HG03571 (cell line): ENCODE results near the gene INKA2.

Source experiments
- ATAC-seq: cut with Tn5 transposase; IDR thresholded peaks from one replicate; pipeline ENCODE4 v1.9.1; 2021; ENCODE audit not compliant: unreplicated experiment

INKA2 gene

DNA sequence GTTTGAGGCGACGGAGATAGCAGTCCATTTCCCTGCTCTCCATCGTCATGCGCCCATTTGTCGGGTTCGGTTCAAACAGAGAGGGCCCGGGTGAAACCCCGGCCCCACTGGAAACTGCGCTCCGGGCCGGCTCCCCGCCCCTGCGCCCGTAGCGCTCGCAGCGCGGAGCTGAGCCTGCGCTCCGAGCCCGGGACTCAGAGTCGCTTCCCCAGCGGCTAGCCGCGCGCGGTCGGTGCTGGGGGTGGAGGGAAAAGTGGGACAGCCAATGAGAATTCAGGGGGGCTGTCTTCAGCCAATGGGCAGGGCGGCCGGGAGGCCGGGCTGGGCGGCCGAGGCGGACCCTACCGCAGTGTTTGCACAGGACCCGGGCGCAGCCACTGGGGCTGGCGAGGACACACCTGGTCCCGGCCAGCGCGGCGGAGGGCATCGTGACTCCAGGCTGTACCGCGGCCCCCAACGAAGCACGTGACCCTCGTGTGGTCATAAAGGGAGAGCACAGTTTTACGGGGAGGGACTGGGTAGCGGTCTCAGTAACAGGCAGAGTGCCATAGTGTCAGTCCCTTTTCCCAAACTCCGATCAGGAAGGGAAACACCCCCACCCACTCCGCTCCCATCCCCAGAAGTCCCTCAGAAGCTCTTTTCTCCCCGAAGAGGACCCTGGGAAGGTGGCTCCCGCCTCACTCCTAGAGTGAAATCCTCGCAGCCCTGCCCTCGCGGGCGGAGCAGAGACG is at the start of gene INKA2:
TSS of gene INKA2 (minus strand) at position 202 of the 731 bp plus-strand sequence. CDS start at position 49, 153 bp downstream.
- ATAC-seq = peak; percentile 86

DNA sequence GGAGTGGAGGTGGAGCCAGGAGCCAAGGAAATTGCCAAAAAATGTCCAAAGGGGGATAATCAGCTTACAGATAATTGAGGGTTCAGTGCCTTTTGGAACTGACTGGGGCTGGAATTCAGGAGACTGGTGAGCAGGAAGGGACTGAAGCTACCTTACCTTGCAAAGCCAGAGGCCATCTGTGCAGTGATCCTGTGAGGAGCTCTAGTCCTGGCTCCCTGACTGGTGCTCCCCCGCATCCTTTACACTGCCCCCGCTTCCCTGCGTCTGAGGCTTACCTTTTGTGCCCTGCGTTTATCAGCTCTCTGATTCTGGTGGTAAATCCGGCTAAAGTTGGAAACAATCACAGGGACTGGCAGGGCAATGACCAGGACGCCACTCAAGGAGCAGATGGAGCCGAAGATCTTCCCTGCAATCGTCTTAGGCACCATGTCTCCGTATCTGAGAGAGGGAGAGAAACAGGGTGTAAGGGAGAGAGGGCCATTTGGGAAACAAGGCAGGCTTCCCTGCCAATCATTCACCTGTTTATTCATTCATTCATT is 47.5 kb upstream of the INKA2 start:
- no peak for ATAC-seq

DNA sequence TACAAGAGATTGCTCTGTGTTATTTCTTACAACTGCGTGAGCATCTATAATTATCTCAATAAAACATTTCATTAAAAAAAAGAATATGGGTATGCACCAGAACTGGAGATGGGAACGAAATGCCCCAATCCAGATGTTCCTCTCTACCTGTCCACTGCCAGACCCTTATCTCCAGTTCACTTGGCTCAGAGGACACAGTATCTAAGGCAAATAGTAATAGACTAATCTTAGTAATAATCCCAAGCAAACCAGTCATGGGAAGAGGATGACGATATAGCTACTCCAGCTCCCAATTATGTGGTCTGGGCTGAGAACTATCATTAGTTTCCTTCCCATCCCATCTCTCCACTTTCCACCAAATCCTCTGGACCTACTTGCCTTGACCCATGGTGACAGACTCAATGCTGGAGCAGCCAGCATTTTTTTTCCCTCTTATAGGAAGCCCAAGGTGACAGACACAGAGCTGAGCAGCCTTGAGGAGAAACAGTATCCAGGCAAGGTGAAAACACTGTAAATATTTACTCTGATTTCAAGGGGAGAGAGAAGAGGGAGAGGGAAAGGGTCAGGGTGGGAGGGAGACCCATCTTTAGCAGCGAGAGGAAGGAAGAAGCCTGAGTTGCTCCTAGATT is 45.2 kb upstream of the INKA2 start:
- ATAC-seq = no peak

DNA sequence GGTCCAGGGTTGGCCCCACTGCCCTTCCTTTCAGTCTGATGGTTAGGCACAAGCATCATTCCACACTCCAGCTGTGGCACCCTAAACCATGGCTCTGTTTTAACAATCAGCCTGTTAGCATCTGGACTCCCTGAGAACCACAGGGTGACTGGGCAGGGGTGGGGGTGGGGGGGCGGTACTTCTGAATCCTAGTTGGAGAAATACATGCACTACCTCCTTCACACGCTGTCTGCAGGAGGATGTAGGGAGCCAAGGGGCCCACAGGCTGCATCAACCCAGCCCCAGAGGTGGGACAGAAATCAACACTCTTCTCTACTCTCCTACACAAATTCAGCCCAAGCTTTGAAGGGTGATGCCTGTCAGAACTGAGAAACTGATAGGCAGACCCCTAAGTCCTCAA is 40.4 kb upstream of the INKA2 start:
- no peak for ATAC-seq

DNA sequence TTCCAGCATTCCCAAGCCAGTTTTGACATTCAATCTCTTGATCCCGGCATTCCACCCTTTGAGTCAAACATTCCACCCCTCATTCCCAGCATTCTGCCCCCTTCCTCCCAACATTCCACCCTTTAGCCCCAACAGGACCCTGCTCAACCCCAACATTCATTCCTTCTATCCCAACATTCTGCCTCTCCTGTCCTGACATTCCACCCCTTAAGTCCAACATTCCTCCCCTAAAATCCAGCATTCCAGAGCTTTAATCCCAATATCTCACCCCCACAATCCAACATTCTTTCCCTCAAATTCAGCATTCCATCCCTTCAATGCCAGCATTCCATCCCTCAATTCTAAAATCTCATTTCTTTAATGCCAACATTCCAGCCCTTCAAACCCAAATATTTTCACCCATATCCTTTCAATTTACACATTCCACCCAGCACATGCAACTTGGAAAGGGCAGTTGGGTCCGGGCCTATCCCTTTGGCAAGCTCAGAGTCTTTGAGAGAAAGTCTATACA is 39.4 kb upstream of the INKA2 start:
- ATAC-seq = no peak

DNA sequence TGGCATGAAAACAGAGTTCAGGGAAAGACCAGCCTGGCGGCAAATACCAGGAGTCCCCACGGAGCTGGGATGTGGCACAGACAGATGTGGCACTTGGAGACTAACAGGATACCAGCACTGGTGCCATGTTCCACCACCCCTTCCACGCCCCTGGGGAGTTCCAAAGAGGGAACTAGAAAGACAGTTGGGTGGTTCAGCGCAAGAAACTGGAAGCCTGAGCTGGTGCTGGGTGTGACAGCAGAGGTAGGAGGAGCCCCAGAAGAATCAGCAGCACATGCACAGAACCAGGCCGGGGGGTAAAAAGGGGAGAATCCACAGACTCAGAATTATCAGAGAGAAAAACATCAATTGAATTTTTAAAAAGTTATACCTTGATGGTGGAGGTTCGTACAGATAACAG is 38.9 kb upstream of the INKA2 start:
- no peak for ATAC-seq

DNA sequence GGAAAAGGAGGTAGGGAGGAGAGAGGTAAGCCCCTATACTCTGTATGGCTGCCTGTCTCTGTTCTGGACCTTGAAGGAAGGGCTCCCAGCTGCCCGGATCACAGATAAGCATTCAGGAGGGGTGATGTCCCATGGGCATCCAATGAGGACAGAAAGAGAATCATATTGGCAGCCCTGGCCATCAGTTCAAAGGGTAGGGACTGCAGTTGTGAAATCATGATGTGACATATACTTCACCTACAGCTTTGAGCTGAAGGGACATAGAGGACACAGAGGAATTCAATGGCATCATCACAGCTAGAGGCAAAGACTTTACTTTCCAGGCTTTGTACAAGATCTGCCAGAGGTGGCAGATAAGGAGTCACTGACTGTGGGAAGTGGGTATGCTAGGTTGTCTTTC is 38.1 kb upstream of the INKA2 start:
- no peak for ATAC-seq

DNA sequence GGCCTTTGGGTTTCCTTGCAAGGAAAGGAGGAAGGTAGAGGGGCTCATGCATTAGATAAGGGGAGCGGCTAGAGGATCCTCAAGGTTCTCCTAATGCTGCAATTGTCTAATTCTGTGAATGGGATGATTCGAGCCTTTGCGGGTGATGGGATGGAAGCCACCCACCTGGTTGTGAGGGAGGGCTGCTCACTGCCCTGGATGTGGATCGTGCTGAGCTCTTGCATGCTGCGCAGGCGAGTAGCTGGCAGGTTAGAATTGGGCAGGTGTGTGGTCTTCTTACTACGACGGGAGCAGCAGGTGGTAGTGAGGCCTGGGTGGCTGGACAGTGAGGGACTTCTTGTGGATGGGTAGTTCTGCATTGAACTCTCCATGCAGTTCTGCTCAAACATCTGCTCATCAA is 37.7 kb upstream of the INKA2 start:
- ATAC-seq = no peak

DNA sequence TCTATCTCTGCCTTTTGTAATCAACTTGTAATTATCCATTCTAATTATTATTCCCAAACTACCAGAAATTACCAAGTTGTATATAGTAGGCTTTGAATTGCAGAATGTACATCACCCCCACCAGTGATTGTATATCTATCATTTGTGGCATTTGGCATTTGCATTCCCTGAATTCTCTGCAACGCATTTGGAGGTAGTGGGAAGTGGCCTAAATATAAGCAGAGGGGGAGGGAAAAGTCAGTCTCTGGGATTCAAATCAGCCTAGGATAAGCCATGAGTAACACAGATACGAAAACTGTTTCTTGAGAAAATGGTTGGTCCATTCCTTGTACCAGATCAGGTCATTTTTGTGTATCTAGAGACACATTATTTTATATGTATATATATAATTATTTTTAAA is 37.2 kb upstream of the INKA2 start:
- ATAC-seq = no peak

DNA sequence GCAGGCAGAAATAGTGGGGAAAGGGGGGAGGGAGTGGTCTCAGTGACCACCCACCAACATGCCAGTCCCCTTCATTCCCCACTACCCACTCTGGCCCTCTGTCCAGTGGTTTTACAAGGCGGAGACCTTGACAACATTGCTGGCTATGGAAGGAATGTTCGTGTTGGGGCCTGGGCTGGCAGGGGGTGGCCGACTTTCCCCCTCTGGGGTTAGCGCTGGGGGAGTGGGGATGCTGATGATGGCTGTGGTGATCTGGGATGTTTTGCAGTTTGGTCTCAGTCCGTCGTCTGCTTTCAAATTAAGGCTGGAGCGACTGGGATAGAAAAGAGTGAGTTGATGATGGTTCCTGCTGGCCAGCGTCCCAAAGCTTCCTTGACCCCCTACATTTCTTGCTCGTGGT is 36.8 kb upstream of the INKA2 start:
- ATAC-seq = no peak

DNA sequence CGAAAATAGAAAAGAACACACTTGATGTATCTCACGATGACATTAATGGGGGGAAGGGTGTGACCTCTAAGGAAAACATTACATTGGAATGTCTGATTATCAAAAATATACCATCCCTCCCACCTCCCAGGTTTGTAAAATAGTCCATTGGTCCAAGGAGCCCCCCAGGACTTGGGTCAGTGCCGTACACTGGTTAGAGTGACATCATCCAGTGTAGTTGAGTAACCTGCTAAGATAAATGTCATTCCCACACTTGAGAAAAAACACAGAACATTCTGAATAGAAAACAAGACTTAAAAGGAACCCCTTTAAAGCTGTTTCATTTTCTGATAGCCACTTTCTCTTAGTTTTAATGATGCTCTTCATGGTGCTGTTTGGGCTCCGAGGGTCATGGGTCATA is 31.7 kb upstream of the INKA2 start:
- no peak for ATAC-seq

DNA sequence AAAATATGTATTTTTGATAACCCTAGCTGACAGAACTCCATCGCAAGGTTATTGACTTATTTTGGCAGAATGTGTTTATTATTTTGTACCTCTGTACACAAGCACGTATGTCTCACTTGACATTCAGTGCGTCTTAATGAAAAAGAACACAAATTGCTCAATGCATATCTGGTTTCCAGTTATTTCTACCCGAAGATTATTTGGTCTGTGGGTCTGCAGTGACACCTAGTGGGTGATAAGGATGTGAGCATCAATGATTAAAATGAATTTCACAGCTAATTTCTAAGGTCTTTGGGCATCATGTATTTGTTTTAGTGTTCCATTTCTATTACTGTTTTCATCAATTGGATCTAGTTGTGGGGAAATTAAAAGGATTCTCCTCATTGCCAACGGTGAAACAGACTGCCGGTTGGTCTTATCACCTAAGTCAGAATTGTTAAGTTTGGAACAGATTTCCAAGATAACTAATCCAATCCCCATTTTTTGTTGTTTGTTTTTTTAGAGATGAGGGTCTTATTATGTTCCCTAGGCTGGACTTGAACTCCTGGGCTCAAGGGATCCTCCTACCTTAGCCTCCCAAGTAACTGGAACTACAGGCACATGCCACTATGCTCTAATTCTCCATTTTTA is 30.4 kb upstream of the INKA2 start:
- ATAC-seq = no peak

DNA sequence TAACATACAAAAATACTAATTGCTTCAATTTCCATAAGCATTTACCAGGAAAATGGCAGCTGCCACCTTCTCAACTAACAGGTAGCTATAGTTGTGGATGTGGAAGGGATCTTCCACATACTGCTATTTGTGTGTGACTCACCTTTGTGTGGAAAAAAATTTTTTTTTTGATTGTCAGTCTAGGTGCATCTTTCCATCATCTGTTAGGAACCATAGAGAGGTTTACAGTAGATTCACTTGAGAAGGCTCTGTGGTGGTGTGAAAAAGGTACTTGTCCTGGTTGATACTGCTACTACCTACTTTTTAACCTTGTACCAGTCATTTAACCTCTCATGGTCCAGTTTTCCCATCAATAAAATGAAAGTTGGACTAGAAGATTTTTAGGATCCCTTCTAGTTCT is 29.4 kb upstream of the INKA2 start:
- no peak for ATAC-seq

DNA sequence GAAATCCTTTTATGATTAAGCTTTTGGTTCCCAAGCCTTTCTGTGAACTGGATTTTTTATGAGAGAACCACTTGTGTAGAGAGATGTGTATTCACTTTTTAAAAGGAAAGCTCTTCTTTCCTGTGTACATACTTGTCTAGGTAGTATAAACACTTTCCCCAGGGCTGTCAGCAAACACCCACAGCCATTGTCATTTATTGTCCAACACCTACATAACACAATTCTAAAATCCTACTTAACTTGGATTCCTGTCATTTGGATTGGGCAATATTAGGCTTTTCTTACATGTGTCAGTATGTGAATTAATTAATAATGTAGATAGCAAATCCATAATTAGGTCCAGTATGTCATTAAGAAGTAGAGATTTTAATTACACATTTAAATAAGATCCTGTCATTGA is 28.8 kb upstream of the INKA2 start:
- no peak for ATAC-seq

DNA sequence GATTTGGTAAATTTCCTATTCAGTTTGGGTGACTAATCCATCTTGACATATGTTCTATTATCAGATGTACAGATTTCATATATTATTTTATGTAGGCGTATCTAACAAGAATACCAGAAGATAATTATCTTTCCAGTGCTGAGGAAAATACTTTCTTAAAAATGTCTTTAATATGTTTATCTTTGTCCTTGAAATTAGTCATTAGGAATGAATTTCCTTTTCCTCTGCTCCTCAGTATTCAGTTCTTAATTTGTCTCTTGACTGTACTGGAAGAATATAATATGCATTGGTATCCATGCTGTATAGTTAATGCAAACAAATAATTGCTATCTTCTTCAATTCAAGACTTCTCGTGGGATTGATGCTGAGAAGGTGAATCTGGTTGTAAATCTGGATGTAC is 23.1 kb upstream of the INKA2 start:
- no peak for ATAC-seq

DNA sequence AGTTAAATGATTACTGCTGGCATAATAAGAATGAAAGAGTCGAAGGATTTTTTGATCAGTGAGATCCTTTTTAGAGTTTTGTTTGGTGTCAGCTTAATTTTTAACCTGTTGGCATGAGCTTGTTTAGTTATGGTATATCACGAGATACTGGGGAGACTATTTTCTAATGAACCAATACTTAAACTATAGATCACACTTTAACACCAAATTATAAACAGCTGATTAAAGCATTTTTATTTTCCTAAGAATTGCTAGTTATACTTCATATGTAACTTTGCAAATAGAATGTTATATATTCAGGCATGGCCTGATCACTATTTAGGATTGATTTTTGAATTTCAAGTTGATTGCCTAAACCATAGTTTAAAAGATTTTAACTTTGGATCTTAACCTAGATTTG is 22.5 kb upstream of the INKA2 start:
- no peak for ATAC-seq

DNA sequence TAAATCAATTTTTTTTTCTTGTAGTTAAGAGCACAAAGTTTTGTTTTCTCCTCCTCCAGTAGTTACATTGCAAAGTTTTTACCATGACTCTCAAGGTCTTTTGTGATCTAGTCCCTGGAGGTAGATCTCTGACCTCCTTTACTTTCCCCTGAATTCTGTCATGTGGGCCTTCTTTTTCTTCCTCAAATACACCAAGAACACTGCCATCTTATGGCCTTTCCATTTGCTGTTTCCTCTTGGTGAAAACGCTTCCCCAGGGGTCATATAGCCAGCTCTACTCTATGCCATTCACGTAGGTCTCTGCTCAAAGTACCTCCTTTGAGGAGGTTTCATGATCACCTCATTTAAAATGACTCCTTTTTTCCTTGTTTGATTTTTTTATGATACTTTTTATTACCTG is 19.2 kb upstream of the INKA2 start:
- no peak for ATAC-seq

DNA sequence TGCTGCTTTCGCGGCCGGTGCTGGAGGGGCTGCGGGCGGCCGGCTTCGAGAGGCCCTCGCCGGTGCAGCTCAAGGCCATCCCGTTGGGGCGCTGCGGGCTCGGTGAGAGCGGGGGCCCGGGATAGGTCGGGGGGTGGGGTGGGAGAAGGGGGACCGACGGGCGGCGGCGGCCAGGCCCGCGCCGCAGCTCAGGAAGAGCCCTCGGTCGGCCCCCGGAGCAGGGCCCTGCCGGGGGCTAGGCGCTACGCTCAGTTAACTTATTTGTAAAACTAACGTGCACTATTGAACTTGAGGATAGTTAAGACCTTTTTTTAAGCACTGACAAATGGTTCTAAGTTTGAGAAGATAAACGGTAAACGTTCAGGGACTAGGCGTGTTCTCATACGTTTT is 16.9 kb upstream of the INKA2 start:
- ATAC-seq = peak; percentile 10

DNA sequence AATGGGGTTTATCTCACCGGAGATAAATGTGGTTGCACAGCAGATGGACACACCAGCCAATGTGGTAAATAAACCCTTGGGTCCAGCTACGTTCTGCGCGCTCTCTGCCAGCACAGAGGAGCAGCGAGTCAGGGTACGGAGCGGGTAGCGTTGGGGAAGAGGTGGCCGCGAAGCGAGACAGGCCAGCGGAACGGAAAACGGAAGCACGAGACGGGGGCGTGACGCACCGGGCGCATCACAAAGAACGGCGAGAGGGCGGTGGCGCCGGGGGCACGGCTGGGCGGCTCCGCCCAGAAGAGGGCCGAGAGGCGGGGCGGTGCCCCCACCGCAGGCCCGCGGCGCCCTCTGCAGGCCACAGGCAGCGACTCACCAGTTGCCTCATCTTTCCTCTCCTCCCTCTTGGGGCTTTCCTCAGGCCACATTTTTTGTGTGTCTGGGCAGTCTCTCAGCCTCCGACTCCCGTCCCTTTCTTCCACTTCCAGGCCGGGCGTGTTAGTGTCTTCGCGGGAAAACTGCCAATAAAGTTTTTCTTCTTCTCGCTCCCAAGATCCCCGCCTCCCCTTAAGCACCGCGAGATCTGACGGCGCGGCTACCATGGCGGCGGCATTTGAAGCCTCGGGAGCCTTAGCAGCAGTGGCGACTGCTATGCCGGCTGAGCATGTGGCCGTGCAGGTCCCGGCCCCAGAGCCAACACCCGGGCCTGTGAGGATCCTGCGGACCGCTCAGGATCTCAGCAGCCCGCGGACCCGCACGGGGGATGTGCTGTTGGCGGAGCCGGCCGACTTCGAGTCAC is 16.3 kb upstream of the INKA2 start, which contains the start of gene DDX20:
TSS of gene DDX20 (plus strand) at position 571 of the 793 bp plus-strand sequence. CDS start at position 595, 24 bp downstream.
- peak; percentile 84 for ATAC-seq

DNA sequence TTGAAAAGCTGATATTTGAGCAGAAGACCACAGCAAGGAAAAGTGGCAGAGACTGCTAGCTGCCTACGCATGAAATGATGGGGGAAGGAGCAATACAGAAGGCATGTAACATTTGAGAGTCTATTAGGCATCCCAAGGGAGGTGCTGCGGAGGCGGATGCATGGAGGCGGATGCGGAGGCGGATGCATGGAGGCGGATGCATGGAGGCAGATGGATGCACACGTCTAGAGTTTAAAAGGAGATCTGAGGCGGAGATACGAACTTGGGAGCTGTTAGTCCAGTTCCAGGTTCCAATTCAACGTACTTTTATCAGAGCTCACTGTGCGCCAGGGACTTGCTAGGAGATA is 15.8 kb upstream of the INKA2 start:
- ATAC-seq = peak; percentile 15

DNA sequence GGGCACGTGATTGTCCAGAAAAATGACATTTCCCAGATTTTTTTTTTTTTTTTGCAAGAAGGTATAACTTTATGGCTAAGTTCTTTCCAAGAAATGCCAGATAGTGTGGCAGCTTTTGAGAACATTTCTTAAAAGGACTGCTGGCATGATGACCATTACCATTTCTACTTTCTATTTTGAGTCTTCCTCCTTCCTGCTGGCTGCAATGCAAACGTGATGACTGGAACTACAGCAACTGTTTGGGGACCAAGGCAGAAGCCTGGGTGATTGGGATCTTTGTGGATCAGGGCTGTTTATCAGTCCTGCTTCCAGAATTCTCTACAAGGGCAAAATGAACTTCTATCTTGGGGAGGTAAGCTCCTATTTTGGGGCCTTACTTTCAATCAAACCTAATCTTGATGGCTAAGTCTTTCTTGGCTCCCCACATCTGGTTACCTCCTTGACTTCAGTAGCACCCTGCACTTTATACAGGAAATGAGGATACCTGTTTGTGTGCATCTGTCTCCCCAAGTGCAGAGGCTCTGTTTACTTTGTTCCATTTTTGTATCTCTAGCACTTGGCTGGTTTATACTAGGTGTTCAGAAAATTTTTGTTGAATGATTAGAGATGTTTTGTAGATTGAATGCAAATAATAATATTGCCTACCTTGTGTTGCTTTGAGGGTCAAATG is 12.8 kb upstream of the INKA2 start:
- no peak for ATAC-seq
